IPS-15b (cell line): ENCODE measurements around the gene GNPTG.

Experiments
- H3K27me3 ChIP-seq: one replicate; pipeline ENCODE4 v1.6.1; 2013; ENCODE audit warnings: low read length; ENCODE audit not compliant: control insufficient read depth, insufficient read depth
- H3K36me3 ChIP-seq: one replicate; pipeline ENCODE4 v1.6.1; 2013; ENCODE audit warnings: low read length; ENCODE audit not compliant: control insufficient read depth, insufficient read depth
- H3K4me1 ChIP-seq: one replicate; pipeline ENCODE4 v1.6.1; 2013; ENCODE audit warnings: mild to moderate bottlenecking, low read length; ENCODE audit not compliant: control insufficient read depth, insufficient read depth
- H3K4me3 ChIP-seq: one replicate; pipeline ENCODE4 v1.5.1; 2013; ENCODE audit warnings: low read depth, low read length
- H3K9ac ChIP-seq: one replicate; pipeline ENCODE4 v1.6.1; 2013; ENCODE audit warnings: low read depth, mild to moderate bottlenecking, low read length
- H3K9me3 ChIP-seq: one replicate; pipeline ENCODE4 v1.6.1; 2013; ENCODE audit warnings: mild to moderate bottlenecking, low read length; ENCODE audit not compliant: control insufficient read depth, insufficient read depth

GNPTG gene

GRCh38 chr16:1351582-1352362, at the start of gene GNPTG, which contains the start of gene TSR3:
TSS of gene GNPTG (plus strand) at chr16:1351931. CDS start at chr16:1351966, 35 bp downstream.
TSS of gene TSR3 (minus strand) at chr16:1351878. CDS start at chr16:1351804, 74 bp downstream.
- H3K4me3 ChIP-seq = peak within 1 kb of the TSS; percentile 65
- no peaks in the 10 kb centered on the region for H3K9me3 ChIP-seq

DNA sequence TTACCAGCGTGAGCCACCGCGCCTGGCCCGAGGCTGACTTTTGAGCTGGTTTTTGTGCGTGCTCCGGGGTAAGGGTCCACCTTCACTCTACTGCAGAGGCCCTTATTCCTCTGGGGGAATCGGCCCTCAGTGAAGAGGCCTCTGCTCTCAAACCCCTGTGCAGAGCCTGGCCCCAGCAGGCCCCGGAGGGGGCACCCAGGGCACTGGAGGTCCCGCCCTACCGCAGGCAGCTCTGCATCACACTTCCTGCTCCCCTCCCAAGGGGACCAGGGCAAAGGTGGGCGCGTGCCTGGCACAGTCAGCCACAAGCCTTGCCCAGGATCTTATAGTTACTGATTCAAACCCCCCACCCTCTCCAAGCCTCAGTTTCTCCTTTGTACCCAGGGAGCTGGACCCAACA, 45.9 kb upstream of the GNPTG start:
- no peak overlapping the region for H3K9ac ChIP-seq
- no peak overlapping the region for H3K4me3 ChIP-seq

More at GRCh38 chr16:1351582-1352362, at the start of gene GNPTG, which contains the start of gene TSR3:
- Histone ChIP-seq H3K36me3 (peaks cover 26% of the 10 kb centered on the region), H3K27me3 (no peaks in the 10 kb centered on the region), H3K9ac (peak within 1 kb of the TSS; percentile 70), H3K4me1 (no peaks in the 10 kb centered on the region)

DNA sequence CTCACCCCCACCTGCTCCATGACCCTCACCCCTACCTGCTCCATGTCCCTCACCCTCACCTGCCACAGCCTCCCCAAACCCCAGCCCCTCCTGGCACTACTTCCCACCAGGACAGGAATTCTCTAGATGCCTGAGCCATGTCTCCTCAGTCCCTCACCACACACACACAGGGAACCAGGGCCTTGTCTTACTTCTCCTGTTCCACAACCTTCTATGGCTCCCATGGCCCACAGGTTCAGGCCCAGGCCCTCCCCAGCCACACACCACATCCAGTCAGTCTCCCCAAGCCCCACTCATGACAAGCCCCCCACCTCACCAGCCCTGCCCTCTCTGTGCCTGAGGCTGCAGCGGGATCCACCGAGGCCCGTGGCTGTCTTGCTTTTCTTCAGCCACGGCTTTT, 45.4 kb upstream of the GNPTG start:
- H3K27me3 ChIP-seq = no peaks in the 10 kb centered on the region
- peaks cover 3% of the 10 kb centered on the region for H3K36me3 ChIP-seq
- H3K4me3 ChIP-seq = no peak overlapping the region
- no peak overlapping the region for H3K9ac ChIP-seq
- H3K9me3 ChIP-seq = no peaks in the 10 kb centered on the region
- H3K4me1 ChIP-seq = peaks cover 4% of the 10 kb centered on the region

More for the DNA sequence above, 45.9 kb upstream of the GNPTG start:
- H3K4me1 ChIP-seq = peaks cover 4% of the 10 kb centered on the region
- H3K36me3 ChIP-seq = peaks cover 1% of the 10 kb centered on the region
- no peaks in the 10 kb centered on the region for H3K27me3 ChIP-seq
- H3K9me3 ChIP-seq = no peaks in the 10 kb centered on the region

- Histone ChIP-seq H3K27me3 (no peaks in the 10 kb centered on the region), H3K9me3 (no peaks in the 10 kb centered on the region), H3K4me3 (peak overlapping the region; percentile 72), H3K9ac (no peak overlapping the region), H3K36me3 (peaks cover 15% of the 10 kb centered on the region), H3K4me1 (peaks cover 4% of the 10 kb centered on the region)
Measured at GRCh38 chr16:1308036-1308976, 43.4 kb upstream of the GNPTG start.

DNA sequence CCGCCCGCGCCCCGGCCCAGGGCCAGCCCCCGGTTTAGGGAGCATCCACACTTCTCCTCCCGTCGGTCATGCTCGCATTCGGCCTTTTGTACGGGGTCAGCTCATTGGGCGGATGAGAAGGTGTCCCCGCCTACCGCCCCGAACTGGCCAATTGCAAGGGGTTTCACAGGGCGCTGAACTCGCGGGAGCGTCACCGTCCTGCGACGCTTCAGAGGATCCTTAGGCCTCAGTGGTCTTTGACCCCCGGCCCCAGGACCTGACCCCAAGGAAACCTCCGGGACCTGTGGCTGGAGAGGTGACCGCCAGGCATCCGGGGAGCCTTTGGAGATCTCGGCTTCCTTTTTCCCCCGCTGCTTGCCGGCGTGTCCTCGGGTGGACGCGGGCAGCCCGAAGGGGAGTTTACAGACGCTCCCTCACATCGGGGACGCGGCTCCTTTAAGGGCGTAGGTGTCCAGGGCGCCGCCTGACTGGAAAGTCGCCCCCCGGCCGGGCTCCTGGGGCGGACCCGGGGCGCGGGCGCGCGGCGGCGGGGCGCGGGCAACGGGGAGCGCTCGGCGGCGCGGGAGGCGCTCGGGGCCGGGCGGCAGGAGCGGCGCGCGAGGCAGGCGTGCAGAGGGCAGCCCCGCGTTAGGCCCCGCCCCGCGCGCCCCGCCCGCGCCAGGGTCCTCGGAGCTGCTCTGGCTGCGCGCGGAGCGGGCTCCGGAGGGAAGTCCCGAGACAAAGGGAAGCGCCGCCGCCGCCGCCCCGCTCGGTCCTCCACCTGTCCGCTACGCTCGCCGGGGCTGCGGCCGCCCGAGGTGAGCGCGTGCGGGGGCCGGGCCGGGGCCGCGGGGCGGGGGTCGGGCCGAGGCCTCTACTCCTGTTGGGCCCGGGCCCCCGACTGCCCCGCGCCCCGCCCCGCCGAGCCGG, 42.5 kb upstream of the GNPTG start, which contains the start of gene UBE2I:
UBE2I (plus strand) TSS at position 660 of the 909 bp plus-strand sequence. CDS start 4,395 bp downstream, outside the sequence.
- H3K4me3 ChIP-seq = peak within 1 kb of the TSS; percentile 90
- peaks cover 19% of the 10 kb centered on the region for H3K36me3 ChIP-seq
- H3K9ac ChIP-seq = peak within 1 kb of the TSS; percentile 100
- no peaks in the 10 kb centered on the region for H3K4me1 ChIP-seq
- H3K27me3 ChIP-seq = no peaks in the 10 kb centered on the region
- H3K9me3 ChIP-seq = no peaks in the 10 kb centered on the region

DNA sequence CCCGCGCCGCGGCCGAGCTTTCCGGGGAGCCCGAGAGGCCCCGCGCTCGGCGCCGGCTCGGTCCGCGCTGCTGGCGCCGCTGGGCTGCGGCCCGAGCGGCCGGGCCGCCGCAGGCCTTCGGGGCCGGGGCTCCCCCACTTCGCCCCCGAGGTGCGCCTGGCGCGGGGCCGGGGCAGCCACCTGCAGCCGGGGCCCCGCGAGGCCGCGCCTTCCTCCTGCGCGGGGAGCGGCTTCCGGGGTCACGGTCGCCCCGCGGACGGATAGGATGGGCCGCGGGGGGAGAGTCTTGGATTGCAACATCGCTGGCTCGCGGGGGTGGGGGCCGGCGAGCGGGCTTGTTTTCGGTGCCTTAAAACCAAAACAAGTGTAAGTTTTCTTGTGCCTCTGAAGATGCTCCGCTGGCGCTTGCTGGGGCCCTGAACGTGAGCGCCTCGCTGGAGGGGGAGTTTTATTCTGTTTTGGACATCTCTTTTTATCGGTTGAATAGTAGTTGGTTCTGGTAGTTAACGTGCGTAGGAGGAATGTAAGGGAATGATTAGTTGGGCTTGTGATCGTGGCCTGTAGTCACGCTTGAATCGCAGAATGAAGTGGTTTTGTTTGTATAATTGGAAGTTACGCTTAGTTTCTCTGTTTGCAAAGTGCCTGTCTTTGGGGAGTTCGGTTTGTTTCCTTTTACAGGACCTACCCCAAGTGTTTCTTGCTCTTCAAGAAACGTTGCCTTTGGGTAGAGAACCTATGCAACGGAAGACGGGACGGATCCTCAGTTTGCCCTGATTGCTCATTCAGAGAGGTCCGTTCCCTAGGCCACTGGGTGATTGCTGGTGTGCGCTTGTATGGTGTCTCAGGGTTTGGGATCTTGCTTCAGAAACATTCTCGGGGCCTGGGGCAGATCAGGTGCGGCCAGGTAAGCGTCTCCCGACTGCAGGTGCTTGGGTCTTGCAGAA, 41.6 kb upstream of the GNPTG start:
- peak overlapping the region; percentile 90 for H3K4me3 ChIP-seq
- no peaks in the 10 kb centered on the region for H3K9me3 ChIP-seq
- H3K27me3 ChIP-seq = no peaks in the 10 kb centered on the region
- H3K4me1 ChIP-seq = no peaks in the 10 kb centered on the region
- H3K36me3 ChIP-seq = peaks cover 28% of the 10 kb centered on the region
- peak overlapping the region; percentile 87 for H3K9ac ChIP-seq

GRCh38 chr16:1310832-1311200, 40.9 kb upstream of the GNPTG start:
- H3K9me3 ChIP-seq = no peaks in the 10 kb centered on the region
- H3K4me1 ChIP-seq = no peaks in the 10 kb centered on the region
- H3K36me3 ChIP-seq = peaks cover 34% of the 10 kb centered on the region
- H3K27me3 ChIP-seq = no peaks in the 10 kb centered on the region
- H3K4me3 ChIP-seq = peak overlapping the region; percentile 90
- H3K9ac ChIP-seq = peak overlapping the region; percentile 87

DNA sequence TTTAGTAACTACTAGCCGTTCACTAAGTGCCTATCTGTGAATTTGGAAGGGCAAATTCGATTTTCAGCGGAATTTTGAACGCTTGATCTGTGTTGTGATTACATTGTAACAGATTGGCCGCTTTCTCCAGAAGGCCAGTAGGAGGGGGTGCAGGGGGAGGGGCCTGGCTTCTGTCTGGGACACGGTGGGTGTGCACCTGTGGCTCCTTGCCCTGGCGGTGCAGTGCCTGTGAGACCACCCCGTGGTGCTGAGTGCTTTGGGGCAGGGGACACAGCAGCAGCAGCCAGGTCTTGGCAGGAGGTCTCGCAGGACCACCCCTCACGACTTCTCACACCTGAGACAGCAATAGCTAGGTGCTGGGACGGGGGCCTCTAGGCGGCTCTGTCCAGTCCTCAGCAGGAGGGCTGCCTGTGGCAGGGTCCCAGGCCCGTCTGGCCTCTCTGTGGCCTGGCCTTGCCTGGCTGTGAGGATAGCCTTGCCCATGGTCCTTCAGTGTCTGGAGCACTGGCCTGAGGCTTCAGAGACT, 40.5 kb upstream of the GNPTG start:
- peaks cover 39% of the 10 kb centered on the region for H3K36me3 ChIP-seq
- H3K9ac ChIP-seq = peak overlapping the region; percentile 87

DNA sequence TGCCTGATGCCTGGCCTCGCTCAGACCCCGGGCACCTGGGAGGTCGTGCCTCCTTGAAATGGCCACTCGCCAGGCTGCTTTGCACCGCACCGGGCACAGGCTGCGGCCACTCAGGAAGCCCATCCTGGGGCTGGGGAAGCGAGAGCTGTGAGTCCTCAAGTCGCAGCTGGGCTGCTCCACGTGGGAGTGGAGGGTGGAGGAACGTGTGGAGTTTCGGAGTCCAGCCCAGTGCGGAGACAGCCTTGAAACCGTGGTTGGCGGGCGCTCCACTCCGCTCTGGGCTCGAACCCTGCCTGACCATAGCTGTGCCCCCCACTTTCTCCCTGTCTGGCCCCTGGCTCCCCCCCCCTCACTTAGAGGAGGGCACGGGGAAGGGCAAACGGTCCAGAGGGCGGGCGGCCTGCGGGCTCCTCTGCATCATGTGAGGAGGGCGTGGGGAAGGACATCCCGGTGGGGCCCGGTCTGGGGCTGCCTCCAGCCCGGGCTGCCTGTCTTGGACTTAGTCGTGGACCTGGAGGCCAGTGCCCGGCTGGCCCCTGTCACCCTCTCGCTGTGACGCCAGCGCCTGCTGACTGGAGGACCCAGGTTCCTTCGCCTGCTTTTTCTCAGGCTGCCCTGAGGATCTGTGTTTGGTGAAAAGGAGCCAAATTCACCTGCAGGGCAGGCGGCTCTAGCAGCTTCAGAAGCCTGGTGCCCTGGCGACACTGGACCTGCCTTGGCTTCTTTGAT, 39.8 kb upstream of the GNPTG start:
- peaks cover 44% of the 10 kb centered on the region for H3K36me3 ChIP-seq
- no peaks in the 10 kb centered on the region for H3K9me3 ChIP-seq
- no peaks in the 10 kb centered on the region for H3K4me1 ChIP-seq
- H3K9ac ChIP-seq = no peak overlapping the region
- H3K4me3 ChIP-seq = peak overlapping the region; percentile 90
- no peaks in the 10 kb centered on the region for H3K27me3 ChIP-seq

More for the DNA sequence above, 40.5 kb upstream of the GNPTG start:
- H3K4me1 ChIP-seq = no peaks in the 10 kb centered on the region
- no peaks in the 10 kb centered on the region for H3K27me3 ChIP-seq
- H3K4me3 ChIP-seq = peak overlapping the region; percentile 90
- no peaks in the 10 kb centered on the region for H3K9me3 ChIP-seq

GRCh38 chr16:1312467-1312816, 39.3 kb upstream of the GNPTG start:
- no peaks in the 10 kb centered on the region for H3K27me3 ChIP-seq
- H3K9ac ChIP-seq = no peak overlapping the region
- peaks cover 47% of the 10 kb centered on the region for H3K36me3 ChIP-seq
- no peaks in the 10 kb centered on the region for H3K4me1 ChIP-seq
- H3K4me3 ChIP-seq = no peak overlapping the region
- no peaks in the 10 kb centered on the region for H3K9me3 ChIP-seq
